SK-N-SH (cell line): ENCODE data around the gene IPCEF1.

Source experiments
- CTCF ChIP-seq: fragments of 200-600 bp; sonication (generic); IDR thresholded peaks from 2 replicates; pipeline ENCODE4 v1.6.1; 2017; ENCODE audit warnings: antibody characterized with exemption, mild to moderate bottlenecking, moderate library complexity
- EP300 ChIP-seq, 2 experiments: IDR thresholded peaks; 2 replicates each; pipeline versions ENCODE4 v1.4.0 to v1.6.1; 2012; ENCODE audit warnings: borderline replicate concordance in 1 of 2, low read depth in 1 of 2, low read length in 1 of 2
- RAD21 ChIP-seq: IDR thresholded peaks from 2 replicates; pipeline ENCODE4 v1.6.1; 2012; ENCODE audit warnings: mild to moderate bottlenecking, low read length
- TEAD4 ChIP-seq: IDR thresholded peaks from 2 replicates; pipeline ENCODE4 v1.4.0; 2012; ENCODE audit warnings: mild to moderate bottlenecking, borderline replicate concordance; ENCODE audit not compliant: insufficient read depth
- TF ChIP-seq, protein P1 (sequence below): IDR thresholded peaks from 2 replicates; pipeline ENCODE4; 2012

DNA sequence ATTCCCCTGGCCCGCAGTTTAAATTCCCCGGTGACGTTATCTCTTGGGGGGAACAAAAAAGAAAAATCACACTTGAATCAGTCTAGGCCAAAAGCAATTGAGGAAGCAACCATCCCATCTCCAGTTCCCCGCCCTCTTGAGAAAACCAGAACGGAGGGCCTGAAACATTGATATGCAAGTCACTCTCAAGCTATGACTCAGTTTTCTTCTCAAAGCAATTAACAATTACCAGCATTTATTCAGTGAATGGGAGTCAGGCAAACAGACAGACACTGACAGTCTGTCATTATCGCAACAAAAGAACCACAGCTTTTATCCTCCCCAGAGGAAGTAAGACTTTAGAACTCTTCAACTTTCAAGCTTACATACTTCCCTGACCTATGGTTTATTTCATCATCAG is 216.7 kb downstream of the IPCEF1 start:
- no peak for TF ChIP-seq CTCF
- no peak for TF ChIP-seq RAD21
- TF ChIP-seq EP300 (IDR thresholded peaks at IDR 0.05; ENCODE audit: borderline replicate concordance in 1 of 2, low read depth in 1 of 2, low read length in 1 of 2), result no peak
- TF ChIP-seq, protein P1, sequence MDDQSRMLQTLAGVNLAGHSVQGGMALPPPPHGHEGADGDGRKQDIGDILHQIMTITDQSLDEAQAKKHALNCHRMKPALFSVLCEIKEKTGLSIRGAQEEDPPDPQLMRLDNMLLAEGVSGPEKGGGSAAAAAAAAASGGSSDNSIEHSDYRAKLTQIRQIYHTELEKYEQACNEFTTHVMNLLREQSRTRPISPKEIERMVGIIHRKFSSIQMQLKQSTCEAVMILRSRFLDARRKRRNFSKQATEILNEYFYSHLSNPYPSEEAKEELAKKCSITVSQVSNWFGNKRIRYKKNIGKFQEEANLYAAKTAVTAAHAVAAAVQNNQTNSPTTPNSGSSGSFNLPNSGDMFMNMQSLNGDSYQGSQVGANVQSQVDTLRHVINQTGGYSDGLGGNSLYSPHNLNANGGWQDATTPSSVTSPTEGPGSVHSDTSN, result no peak
- TF ChIP-seq TEAD4, result no peak
